HFFc6 (cell line): ENCODE measurements around the gene PTGFRN. TPM values are rescaled to one million over a fixed set of nuclear protein-coding genes. Genes with fewer than 3 reads are reported as not detected.

Source experiments
- DNase-seq: peaks from one replicate; pipeline ENCODE4 v3.0.0-alpha.2; 2018
- H3K27ac Mint-ChIP-seq: 2 replicates; pipeline ENCODE4 v1.8.0; 2020; ENCODE audit warnings: mild to moderate bottlenecking, mixed read lengths
- H3K27me3 Mint-ChIP-seq: 2 replicates; pipeline ENCODE4 v1.8.0; 2021; ENCODE audit warnings: mild to moderate bottlenecking, moderate library complexity, mixed read lengths; ENCODE audit not compliant: insufficient read depth
- H3K36me3 Mint-ChIP-seq: 2 replicates; pipeline ENCODE4 v1.8.0; 2021; ENCODE audit warnings: low read depth, mixed read lengths
- H3K4me1 Mint-ChIP-seq: 2 replicates; pipeline ENCODE4 v1.8.0; 2020; ENCODE audit warnings: low read depth, mixed read lengths
- H3K4me3 Mint-ChIP-seq: 2 replicates; pipeline ENCODE4 v1.8.0; 2020; ENCODE audit warnings: mild to moderate bottlenecking, moderate library complexity, mixed read lengths
- H3K9me3 Mint-ChIP-seq: 2 replicates; pipeline ENCODE4 v1.8.0; 2020; ENCODE audit warnings: mild to moderate bottlenecking, mixed read lengths
- CTCF ChIP-seq: fragments of 200-600 bp; sonication (generic); IDR thresholded peaks from 2 replicates; pipeline ENCODE4 v1.5.0; 2021; ENCODE audit warnings: antibody characterized with exemption, mild to moderate bottlenecking
- total RNA-seq, 6 experiments: library from RNA; stranded (reverse); fragmentation: NEBNext Ultra II Directional; extraction: Animal tissue kit (Norgen Biotek cat#: 25700); gene quantifications; 2 replicates in 1 of 6; 3 replicates in 5 of 6; pipeline ENCODE4 v1.2.3, GENCODE V29; 2021

The PTGFRN gene
- total RNA-seq, 6 experiments from 2014 or later = 0.14 TPM; not detected in 5

- no peaks in the 10 kb centered on the region for H3K36me3 Mint-ChIP-seq
- H3K4me1 Mint-ChIP-seq = no peaks in the 10 kb centered on the region
- H3K27ac Mint-ChIP-seq = no peak overlapping the region
- no peak for DNase-seq
- no peaks in the 10 kb centered on the region for H3K9me3 Mint-ChIP-seq
- no peak overlapping the region for H3K4me3 Mint-ChIP-seq
- peaks cover 17% of the 10 kb centered on the region for H3K27me3 Mint-ChIP-seq
- TF ChIP-seq CTCF = no peak
Observed at GRCh38 chr1:116961606-116962005, 51.9 kb downstream of the PTGFRN start.

- Mint-ChIP-seq H3K36me3 (no peaks in the 10 kb centered on the region), H3K4me3 (no peak overlapping the region), H3K27ac (no peak overlapping the region), H3K9me3 (no peaks in the 10 kb centered on the region), H3K27me3 (peaks cover 17% of the 10 kb centered on the region), H3K4me1 (no peaks in the 10 kb centered on the region)
- TF ChIP-seq CTCF = no peak
- no peak for DNase-seq
Observed at GRCh38 chr1:116962987-116963639, 53.4 kb downstream of the PTGFRN start.

GRCh38 chr1:116966791-116967190 lies 57.1 kb downstream of the PTGFRN start:
- no peak for DNase-seq
- H3K4me3 Mint-ChIP-seq = no peak overlapping the region
- no peaks in the 10 kb centered on the region for H3K4me1 Mint-ChIP-seq
- H3K9me3 Mint-ChIP-seq = no peaks in the 10 kb centered on the region
- H3K27ac Mint-ChIP-seq = no peak overlapping the region
- H3K27me3 Mint-ChIP-seq = peaks cover 5% of the 10 kb centered on the region; the same call in 1 of the 2 replicates
- no peak for TF ChIP-seq CTCF
- no peaks in the 10 kb centered on the region for H3K36me3 Mint-ChIP-seq

- no peak for TF ChIP-seq CTCF
- H3K36me3 Mint-ChIP-seq = no peaks in the 10 kb centered on the region
Observed at GRCh38 chr1:116968724-116969123, 59.0 kb downstream of the PTGFRN start.

GRCh38 chr1:116971258-116971860 lies 61.6 kb downstream of the PTGFRN start:
- peaks cover 6% of the 10 kb centered on the region for H3K27me3 Mint-ChIP-seq
- H3K4me1 Mint-ChIP-seq = no peaks in the 10 kb centered on the region
- H3K9me3 Mint-ChIP-seq = no peaks in the 10 kb centered on the region; the same call in 1 of the 2 replicates
- TF ChIP-seq CTCF = no peak
- no peaks in the 10 kb centered on the region for H3K36me3 Mint-ChIP-seq
- no peak overlapping the region for H3K4me3 Mint-ChIP-seq
- no peak for DNase-seq
- H3K27ac Mint-ChIP-seq = no peak overlapping the region

More at GRCh38 chr1:116968724-116969123, 59.0 kb downstream of the PTGFRN start:
- Mint-ChIP-seq H3K4me1 (no peaks in the 10 kb centered on the region), H3K27me3 (peaks cover 9% of the 10 kb centered on the region), H3K9me3 (no peaks in the 10 kb centered on the region), H3K27ac (no peak overlapping the region), H3K4me3 (no peak overlapping the region)
- DNase-seq = no peak
